ENCODE results near the gene CALD1.
A peak's percentile ranks its signal among the peaks of the same experiment; 100 is the strongest.
"Not testable (repeated sequence)": the region's sequence is repeated elsewhere in the genome, so short reads cannot be mapped to it uniquely, and the experiment has no call there.

CALD1 gene

DNA sequence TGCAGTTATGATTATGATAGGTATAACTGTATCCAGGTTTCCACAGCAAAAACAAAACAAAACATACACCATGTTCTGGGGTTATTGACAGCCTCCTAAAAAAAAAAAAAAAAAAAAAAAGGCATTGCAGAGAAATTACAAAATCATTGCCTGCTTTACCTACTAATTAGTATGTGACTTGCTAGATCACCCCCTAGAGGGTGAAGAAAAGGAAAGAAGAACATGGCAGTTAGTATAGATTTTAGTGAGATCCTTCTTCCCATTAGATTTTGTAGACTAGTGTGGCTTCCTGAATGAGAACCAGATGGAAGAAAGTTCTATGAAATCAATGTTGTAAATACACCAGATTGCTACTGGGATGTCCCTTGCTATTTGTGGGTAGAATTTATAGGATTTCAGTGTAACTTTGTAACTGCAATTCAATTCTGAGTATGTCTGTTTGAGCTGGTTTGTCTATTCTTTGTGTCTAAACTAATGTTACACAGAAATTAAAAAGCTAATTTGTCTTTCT, 182.9 kb downstream of the CALD1 start:
- no peak for DNase-seq

DNA sequence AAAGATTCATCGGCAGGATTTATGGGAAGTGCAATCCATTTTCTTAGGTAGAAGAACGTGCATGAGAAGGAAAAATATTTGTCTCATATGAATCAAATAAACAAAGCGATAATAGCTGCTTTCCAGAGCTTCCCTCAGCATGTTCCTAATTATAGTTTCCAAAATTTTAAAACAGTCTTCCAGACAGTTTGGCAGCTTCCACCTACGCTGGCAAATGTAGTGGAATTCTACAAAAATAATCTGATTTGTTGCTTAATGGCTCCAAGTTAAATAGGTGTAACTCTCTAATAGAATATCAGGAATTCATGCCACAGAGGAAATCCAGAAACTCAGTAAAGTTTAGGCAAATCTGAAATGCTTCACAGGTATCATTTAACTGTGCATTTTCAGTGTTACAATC, 183.6 kb downstream of the CALD1 start:
- DNase-seq: no peak

DNA sequence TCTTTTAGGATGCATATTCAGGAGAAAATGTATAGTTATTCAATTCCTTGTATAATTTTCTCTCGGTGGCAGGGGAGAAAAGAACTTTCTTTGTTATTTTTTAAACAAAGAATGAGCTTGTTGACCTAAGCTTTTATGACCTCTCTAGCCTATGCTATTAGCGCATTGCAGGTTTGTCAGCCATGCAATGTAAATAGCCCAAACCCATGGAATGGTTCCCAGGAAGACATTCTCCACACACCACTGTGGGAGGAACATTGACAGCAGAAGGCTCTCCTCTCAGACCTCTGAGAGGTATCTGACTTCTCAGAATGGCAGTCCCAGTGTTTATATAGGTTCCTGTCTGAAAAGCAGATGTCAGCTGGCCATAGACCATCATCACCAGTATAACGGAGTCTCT, 187.3 kb downstream of the CALD1 start:
- no peak for DNase-seq

DNA sequence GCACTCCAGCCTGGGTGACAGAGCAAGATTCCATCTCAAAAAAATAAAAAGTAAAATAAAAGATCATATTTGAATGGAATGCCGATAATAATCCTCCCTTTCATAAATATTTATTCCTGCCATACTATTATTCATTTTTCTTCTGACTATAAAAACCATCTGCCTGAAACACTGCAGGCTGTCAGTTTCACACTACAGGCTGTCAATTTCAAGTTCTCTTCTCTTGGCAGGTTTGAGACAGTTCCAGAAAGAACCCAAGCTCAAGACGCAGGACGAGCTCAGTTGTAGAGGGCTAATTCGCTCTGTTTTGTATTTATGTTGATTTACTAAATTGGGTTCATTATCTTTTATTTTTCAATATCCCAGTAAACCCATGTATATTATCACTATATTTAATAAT, 188.7 kb downstream of the CALD1 start:
- no peak for DNase-seq

DNA sequence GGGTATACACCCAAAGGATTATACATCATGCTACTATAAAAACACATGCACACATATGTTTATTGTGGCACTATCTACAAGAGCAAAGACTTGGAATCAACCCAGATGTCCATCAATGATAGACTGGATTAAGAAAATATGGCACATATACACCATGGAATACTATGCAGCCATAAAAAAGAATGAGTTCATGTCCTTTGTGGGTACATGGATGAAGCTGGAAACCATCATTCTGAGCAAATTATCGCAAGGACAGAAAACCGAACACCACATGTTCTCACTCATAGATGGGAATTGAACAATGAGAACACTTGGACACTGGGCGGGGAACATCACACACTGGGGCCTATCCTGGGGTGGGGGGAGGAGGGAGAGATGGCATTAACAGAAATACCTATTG, 202.2 kb downstream of the CALD1 start:
- not testable (repeated sequence) for DNase-seq

DNA sequence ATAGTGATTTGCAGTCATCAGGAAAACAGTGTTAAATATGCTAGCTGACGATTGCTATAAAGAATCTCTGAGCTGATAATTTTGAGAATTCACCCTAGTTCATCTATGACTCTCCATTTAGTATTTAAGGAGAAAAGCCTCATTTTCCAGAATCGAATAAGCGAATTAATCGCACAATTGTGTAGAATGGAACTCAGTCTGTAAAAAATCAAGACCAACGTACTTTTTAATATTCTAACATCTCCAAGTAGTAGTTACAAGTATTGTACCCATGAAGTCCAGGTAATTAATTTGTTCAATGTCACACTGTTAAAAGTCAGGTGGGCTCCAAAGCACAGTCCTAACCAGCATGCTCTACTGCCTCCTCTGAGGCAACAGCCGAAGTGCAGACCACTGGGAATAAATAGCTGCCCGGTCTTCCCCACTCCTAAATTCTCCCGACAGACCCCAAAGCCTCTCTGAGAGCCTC, 206.5 kb downstream of the CALD1 start:
- no peak for DNase-seq

DNA sequence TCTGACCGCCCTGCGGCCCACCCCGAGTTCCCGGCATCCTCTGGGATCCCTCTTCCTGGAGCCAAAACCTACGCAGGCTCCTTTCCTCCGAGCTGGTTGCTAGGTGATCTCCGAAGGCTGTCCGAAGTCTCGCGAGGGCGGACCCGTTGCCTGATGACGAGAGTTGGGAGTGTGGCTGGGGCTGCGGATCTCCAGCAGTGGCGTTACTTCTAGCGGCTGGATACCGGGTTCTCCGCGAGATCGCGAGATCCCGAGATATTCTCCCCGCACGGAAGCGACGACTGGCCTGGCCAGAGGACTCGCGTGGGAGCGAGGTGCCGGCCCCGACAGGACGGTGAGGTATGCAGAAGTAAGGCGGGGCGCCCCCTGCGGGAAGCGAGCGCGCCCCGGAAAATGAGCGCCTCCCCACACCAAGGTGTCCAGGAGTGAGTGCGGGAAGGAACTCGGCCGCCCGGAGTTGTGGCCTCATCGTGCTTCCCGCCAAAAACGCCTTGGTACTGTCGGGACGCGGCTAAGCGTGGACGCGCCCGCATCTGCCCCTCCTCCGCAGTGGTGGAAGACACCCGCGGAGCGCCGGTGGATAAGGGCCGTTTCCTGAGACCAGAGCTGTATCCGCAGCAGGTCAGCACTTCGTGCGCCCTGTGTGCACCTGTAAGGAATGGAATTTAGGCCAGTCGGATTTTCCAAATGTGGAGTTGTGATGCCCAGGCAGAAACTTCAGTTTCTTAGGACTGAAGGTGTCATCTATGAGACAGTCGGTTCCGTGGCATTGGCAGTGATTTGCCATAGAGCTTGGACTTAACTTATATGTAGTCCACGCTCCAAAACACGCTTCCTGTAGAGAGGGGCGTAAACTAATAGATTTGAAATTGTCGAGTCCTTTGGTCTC, 207.2 kb downstream of the CALD1 start, which contains the start of gene AGBL3:
AGBL3 (plus strand) TSS at position 146 of the 889 bp plus-strand sequence. CDS start 1,426 bp downstream, outside the sequence.
- DNase-seq: peak; percentile 61

DNA sequence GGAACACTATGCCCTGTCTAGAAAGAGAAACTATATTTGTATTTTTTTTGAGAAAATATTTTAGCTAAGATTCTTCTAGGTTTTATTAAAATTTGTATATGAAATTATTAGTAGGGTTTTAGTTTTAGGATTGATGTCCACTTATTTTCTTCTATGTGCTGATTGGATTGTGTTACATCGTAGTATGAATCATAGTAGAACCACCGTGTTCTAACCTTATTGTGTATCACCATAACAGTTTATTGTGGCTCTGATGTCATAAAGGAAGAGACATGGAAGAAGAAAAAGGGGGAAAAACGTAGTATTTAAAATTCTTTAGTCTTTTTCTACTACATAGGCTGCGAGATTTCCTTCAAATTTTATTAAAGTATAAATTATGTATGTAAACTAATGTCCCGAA, 208.7 kb downstream of the CALD1 start:
- DNase-seq: no peak

DNA sequence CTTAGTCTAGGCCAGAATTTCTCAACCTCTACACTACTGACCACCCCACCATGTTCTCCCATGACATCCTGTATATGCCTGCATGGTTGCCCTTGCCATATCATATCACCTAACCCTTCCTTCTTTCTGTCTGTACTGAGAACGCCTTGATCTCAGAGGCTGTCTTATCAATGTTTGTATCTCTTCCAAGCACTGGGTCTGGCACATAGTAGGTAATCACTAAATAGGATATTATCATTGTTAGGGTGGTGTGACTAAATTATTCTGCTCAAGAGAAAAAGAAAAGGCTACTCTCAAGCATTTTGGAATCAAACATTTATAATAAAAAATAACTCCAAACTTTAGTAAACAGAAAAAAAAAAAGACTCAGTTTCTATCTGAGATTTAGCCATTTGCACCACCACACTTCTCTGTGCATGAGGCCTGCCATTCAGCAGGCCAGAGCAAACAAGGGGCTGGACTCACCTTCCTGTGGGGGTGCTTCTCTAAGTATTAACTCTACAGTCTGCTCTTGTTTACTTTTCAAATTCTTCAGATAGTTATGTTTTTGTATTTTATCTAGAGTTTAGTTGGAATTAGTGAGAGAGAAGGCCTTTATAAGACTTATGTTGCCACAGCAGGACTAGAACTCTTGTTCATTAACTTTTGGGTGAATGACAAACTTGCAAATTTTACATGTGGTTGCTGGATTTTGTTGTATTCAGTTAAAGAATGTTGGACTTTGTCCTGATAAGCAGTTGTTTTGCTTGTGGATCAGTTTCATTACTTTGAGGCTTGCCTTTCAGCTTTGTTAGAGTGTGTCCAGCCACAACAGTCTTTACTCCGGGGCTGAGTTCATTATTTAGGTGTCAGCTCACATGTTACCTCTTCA, 212.3 kb downstream of the CALD1 start:
- no peak for DNase-seq

DNA sequence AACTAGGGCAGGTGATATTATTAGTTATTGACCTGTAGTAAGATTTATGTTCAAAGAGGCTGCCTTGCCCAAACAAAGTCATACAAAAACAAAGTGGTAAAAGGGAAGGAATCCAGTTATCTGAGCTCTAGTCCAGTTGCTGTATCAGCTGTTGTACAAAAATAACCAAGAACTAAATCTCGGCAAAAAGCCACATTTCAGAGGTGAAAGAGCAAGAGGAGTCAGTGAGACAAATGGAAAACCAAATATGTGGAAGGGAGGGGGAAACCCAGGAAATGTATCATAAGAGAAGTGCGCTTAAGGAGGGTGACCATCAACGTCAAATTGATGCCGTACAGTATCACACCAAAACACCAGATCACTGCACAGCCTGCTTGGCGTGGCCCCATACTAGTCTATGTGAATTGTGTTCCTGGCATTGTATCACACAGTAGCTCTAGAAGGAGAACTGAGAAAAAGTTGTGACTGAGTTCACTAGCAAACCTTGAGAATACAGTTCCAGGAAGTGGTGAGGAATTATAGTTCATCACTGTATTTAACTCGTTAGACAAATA, 213.3 kb downstream of the CALD1 start:
- no peak for DNase-seq

DNA sequence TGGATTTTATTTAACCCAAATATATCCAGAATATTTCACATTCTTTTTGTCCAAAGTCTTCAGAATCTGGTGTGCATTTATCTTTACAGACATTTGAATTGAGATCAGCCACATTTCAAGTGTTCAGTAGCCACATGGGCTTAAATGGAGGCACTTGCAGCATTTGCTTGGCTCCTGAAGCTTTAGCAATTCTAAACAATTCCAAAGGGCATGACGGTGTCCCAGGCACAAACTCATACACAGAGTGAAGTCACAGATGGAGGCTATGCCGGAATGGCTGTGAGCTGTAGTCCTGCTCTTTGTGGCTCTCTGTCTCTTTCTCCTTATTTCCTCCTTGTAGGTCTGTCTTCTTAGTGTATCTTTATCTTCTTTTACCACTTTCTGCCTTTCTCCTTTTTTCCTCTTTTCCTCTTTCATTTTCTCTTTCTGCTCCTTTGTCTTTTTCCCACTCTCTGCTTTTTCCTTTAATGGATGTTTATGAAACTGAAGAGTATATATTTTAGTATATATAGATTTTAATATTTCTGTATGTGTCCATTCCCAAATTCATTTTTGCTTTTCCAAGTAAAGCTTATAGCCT, 214.5 kb downstream of the CALD1 start:
- DNase-seq: no peak

DNA sequence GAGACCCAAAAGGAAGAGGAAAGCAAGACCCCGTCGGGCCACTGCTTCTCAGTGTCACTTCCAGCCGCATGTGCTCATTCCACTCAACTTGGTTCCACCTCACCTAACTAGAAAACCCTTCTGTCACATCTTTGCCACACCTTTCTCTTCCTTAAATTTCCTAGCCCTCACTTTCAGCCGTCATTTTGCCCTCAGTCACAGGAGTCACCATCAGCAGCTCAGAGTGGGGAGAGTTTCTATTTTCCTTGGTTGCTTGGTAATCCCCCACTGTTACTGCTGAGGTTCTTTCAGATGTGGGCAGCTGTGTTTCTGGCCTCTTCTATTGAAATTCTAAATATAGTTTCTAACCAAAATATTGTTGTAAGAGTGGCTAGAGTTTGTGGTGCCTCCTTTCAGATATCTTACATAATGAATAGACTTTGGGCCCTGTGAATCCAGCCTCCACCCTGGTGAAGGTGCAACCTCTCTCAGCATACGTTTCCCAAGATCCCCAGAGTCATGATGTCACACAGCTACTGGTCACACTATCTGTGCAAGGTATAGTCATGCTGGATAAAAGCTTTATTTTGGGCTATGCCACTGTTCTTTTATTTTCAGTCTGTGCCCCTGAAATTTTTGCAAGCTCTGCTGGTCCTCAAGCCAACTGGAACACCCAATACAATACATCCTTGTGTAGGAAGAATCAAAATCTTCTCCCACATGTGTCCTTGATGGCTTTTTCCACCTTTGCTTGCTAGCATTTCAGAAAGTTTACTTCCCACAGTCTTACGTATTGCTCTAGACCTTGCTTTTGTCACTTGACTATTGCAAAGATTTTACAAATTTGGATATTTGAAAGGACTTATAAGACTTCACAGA, 216.0 kb downstream of the CALD1 start:
- no peak for DNase-seq

DNA sequence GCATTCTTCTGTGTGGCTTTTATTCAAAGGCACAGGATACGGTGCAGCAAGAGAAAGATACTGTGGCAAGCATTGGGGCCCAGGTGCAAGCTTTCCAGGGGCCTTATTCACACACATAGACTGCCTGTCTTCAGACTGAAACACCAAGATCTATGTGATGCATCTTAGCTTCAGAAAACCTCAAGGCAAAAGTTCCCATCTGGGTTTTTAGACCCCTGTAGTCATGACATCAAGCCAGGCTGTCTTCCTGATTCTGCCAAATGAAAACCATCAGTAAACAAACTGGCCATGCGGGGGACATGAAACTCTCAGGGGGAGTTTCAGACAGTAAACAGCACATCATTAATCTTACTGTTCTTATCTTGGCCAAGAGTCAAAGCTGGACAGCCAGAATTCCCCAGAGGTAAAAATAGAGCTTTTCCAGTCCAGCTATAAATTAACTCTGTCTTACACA, 216.7 kb downstream of the CALD1 start:
- no peak for DNase-seq

DNA sequence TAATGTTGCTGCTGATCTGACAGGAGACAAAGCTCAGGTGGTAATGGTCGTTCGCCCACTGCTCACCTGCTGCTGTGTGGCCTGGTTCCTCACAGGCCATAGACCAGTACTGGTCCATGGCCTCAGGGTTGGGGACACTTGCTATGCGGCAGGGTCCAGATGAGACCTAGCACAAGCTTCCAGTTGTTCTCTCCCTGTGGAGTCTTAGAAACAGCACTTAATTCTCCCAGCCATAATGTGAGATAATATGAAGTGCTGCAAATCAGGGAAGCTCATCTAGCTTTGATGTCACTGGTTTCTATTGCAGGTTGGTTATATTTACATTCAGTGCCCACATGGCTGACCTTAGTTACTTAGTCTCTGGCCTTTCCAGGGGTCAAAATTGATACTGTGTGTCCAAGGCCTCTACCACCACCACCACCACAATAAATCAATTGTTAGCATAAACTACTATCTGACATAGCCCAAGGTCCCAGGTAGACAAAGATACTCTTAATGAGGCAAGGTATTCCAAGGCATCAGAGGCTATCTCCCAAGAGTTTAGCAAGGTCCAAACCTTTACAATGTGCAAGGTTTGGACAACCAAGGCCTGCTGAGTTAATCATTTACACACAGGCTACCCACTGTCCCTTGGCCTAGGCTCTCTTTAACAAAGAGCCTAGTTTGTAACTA, 217.9 kb downstream of the CALD1 start:
- no peak for DNase-seq

DNA sequence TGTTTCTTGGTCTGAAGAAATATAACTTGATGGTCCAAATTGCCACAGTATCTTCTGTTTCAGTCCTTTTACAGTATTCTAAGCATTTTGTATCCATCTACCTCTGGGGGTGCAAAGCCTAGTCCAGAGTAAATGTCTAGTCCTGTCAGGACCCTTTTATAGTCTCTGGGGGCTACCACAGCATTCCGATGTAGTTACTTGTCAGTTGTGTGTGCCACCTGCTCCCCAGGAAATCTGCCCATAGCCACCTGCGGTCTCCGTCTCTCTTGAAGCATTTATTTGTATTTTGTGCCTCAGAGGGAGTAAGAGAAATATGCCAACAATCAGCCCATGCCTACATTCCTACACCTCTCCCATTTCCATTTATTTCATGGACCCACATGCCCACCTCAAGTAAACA, 219.7 kb downstream of the CALD1 start:
- no peak for DNase-seq

DNA sequence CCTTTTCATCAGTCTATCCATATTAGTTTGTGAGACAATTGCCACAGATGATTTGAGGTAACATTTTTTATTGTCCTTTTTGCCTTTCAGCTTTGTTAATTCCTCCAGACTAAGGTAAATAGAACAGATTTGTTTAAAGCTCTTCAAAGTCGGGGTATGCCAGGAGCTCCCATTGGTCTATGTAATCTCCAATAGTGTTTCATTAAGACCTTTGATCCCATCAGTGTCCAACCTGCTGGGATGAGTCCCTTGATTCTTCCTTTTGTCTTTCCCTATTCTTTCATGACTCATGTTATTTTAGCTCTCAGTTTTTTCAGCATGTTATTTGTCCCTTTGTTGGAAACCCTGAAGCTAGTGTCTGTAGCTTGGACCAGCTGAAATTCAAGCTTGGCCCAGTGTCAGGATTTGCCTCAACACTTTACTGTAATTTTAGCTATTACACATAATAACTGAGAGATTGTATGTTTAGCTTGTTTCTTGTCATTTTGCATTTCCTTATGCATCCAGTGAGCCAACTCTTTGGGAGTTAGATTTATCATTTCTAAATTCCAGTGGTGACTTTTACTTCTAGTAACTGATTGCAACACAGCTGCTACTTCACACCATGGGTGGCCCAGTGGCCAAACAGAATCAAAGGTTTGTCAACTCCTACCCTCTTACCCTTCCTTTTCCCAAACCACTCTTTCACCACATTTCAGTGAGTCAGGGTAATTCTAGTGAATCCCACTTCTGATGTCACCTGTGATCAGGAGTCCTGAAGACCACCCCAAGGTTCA, 222.1 kb downstream of the CALD1 start:
- DNase-seq: no peak

DNA sequence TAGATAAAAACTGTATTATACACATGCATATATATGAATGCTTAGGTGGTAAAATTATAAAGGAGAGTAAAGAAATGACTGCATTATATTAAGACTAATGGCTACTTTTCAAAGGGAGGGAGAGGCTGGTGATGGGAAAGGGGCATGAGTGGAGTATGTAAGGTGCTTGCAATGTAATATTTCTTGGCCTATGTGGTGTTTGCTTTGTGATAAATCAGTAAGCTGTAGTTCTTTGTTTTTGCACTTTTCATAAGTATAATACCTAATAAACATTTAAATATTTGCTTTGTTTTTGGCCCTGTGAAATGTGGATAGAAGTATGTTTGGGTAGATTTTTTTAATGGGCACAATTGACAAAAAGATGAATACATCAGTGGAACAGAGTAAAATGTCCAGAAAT, 232.8 kb downstream of the CALD1 start:
- DNase-seq: no peak
